ENCODE data around the gene DPEP1. TPM values are rescaled to one million over a fixed set of nuclear protein-coding genes. Genes with fewer than 3 reads are reported as not detected.

Gene DPEP1
- total RNA-seq, 1 donor, result 0.36 TPM

DNA sequence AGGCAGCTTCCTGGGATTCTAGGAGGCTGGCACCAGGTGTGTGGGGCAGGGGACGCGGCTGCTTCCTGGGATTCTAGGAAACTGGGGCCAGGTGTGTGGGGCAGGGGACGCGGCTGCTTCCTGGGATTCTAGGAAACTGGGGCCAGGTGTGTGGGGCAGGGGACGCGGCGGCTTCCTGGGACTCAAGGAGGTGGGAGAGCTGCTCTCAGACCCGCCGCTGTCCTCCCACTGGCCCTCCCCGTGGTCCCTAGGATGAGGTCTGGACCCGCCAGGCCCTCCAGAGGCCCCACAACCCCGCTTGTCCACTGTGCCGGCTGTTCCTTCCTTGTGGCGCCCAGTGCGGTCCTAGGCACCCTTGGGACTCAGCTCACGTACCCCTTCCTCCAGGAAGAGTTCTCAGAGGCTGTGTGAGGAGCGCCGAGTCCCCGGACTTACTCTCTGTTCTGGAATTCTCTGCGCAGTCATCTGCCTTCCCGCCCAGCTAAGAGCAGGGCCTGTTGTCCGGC, 565 bp downstream of the DPEP1 start:
- no peaks in the 10 kb centered on the region for H3K36me3 ChIP-seq (ENCODE audit: insufficient read depth, low read length)
- no peaks in the 10 kb centered on the region for H3K9me3 ChIP-seq (ENCODE audit: low read depth, low read length)
- H3K27me3 ChIP-seq (ENCODE audit: insufficient read depth, low read length), result no peaks in the 10 kb centered on the region
- H3K4me2 ChIP-seq (ENCODE audit: insufficient read depth, low read length), result no peak overlapping the region
- H3K79me2 ChIP-seq (ENCODE audit: insufficient read depth, low read length), result no peaks in the 10 kb centered on the region
- no peaks in the 10 kb centered on the region for H4K20me1 ChIP-seq (ENCODE audit: insufficient read depth, low read length)
- no peaks in the 10 kb centered on the region for H3K4me1 ChIP-seq (ENCODE audit: insufficient read depth, low read length)
- TF ChIP-seq, protein P1, sequence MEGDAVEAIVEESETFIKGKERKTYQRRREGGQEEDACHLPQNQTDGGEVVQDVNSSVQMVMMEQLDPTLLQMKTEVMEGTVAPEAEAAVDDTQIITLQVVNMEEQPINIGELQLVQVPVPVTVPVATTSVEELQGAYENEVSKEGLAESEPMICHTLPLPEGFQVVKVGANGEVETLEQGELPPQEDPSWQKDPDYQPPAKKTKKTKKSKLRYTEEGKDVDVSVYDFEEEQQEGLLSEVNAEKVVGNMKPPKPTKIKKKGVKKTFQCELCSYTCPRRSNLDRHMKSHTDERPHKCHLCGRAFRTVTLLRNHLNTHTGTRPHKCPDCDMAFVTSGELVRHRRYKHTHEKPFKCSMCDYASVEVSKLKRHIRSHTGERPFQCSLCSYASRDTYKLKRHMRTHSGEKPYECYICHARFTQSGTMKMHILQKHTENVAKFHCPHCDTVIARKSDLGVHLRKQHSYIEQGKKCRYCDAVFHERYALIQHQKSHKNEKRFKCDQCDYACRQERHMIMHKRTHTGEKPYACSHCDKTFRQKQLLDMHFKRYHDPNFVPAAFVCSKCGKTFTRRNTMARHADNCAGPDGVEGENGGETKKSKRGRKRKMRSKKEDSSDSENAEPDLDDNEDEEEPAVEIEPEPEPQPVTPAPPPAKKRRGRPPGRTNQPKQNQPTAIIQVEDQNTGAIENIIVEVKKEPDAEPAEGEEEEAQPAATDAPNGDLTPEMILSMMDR (IDR thresholded peaks at IDR 0.05; ENCODE audit: extremely low read depth, low read depth, low read length), result no peak
- no peak overlapping the region for H3K27ac ChIP-seq (ENCODE audit: low read depth, low read length)
- DNase-seq (ENCODE audit: insufficient read length, low spot score, missing footprints), result no peak
- H2AFZ ChIP-seq (ENCODE audit: low read length), result no peak overlapping the region
- H3K4me3 ChIP-seq (ENCODE audit: insufficient read depth, low read length), result no peak overlapping the region

DNA sequence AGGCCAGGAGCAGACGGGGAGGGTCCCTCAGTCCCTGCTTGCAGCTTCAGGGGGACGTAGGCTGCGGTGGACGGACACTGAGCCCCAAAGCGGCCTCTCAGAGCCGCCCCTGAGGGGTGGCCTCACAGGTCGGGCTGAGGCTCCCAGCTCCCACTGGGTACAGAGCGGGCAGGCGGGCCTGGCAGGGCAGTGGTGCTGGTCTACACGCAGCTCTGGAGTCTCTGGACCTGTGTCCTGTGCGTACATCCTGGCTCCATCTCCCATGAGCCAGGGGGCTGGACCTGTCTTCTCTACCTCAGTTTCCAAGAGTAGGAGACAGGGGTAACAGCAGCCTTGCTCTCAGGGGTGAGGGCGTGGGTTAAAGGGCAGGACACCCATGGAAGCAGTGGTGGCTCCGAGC, 1.7 kb downstream of the DPEP1 start:
- Histone ChIP-seq H3K9me3 (ENCODE audit: low read depth, low read length) (no peaks in the 10 kb centered on the region), H3K4me1 (ENCODE audit: insufficient read depth, low read length) (peaks cover 4% of the 10 kb centered on the region), H3K27me3 (ENCODE audit: insufficient read depth, low read length) (no peaks in the 10 kb centered on the region), H3K4me2 (ENCODE audit: insufficient read depth, low read length) (no peak overlapping the region), H3K4me3 (ENCODE audit: insufficient read depth, low read length) (no peak overlapping the region), H3K27ac (ENCODE audit: low read depth, low read length) (no peak overlapping the region), H2AFZ (ENCODE audit: low read length) (no peak overlapping the region), H3K79me2 (ENCODE audit: insufficient read depth, low read length) (no peaks in the 10 kb centered on the region), H3K36me3 (ENCODE audit: insufficient read depth, low read length) (no peaks in the 10 kb centered on the region), H4K20me1 (ENCODE audit: insufficient read depth, low read length) (no peaks in the 10 kb centered on the region)
- DNase-seq (ENCODE audit: insufficient read length, low spot score, missing footprints), result no peak
- TF ChIP-seq, protein P1 (IDR thresholded peaks at IDR 0.05; ENCODE audit: extremely low read depth, low read depth, low read length), result no peak

DNA sequence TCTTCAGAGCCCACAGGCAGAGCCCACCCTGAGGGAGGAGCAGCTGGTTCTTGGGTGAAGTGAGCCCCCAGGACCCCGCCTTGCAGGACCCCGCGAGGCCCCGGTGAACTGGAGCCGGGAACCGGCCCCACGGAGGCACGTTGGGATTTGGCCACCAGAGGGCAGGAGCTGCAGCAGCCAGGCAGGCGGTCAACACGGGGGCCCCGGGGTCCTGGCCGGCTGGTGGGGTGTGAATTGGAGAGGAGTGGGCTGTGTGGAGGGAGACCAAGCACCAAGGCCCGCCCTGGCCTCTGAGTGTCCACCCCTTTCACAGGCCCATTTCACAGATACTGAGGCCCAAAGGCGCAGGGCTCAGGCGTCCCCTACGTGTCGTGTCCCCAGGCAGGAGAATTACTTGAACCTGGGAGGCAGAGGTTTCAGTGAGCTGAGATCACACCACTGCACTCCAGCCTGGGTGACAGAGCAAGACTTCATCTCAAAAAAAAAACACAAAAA, 2.2 kb downstream of the DPEP1 start:
- no peak overlapping the region for H3K4me3 ChIP-seq (ENCODE audit: insufficient read depth, low read length)
- H2AFZ ChIP-seq (ENCODE audit: low read length), result no peak overlapping the region
- H3K79me2 ChIP-seq (ENCODE audit: insufficient read depth, low read length), result no peaks in the 10 kb centered on the region
- peak; percentile 95 for DNase-seq (ENCODE audit: insufficient read length, low spot score, missing footprints)
- H4K20me1 ChIP-seq (ENCODE audit: insufficient read depth, low read length), result no peaks in the 10 kb centered on the region
- peaks cover 5% of the 10 kb centered on the region for H3K4me1 ChIP-seq (ENCODE audit: insufficient read depth, low read length)
- H3K36me3 ChIP-seq (ENCODE audit: insufficient read depth, low read length), result no peaks in the 10 kb centered on the region
- H3K9me3 ChIP-seq (ENCODE audit: low read depth, low read length), result no peaks in the 10 kb centered on the region
- H3K27me3 ChIP-seq (ENCODE audit: insufficient read depth, low read length), result no peaks in the 10 kb centered on the region
- TF ChIP-seq, protein P1 (IDR thresholded peaks at IDR 0.05; ENCODE audit: extremely low read depth, low read depth, low read length), result peak; percentile 69
- no peak overlapping the region for H3K27ac ChIP-seq (ENCODE audit: low read depth, low read length)
- no peak overlapping the region for H3K4me2 ChIP-seq (ENCODE audit: insufficient read depth, low read length)

DNA sequence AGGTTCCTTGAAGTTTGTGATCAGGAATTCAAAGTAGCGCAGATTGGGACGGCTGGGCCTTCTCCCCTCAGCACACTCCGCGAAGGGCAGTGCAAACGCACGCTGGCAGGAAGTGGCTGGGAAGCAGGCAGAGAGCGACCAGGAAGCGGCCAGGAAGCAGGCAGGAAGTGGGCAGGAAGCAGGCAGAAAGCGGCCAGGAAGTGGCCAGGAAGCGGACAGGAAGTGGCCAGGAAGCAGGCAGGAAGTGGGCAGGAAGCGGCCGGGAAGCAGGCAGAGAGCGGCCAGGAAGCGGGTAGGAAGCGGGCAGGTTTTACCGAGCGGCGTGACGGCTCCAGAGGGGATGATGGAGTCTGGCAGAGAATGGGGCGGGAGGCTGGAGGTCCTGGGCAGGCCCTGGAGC, 3.2 kb downstream of the DPEP1 start:
- no peak overlapping the region for H2AFZ ChIP-seq (ENCODE audit: low read length)
- no peaks in the 10 kb centered on the region for H3K79me2 ChIP-seq (ENCODE audit: insufficient read depth, low read length)
- no peak overlapping the region for H3K27ac ChIP-seq (ENCODE audit: low read depth, low read length)
- no peak overlapping the region for H3K4me3 ChIP-seq (ENCODE audit: insufficient read depth, low read length)
- peaks cover 5% of the 10 kb centered on the region for H3K4me1 ChIP-seq (ENCODE audit: insufficient read depth, low read length)
- no peaks in the 10 kb centered on the region for H3K27me3 ChIP-seq (ENCODE audit: insufficient read depth, low read length)
- no peak for DNase-seq (ENCODE audit: insufficient read length, low spot score, missing footprints)
- H3K36me3 ChIP-seq (ENCODE audit: insufficient read depth, low read length), result no peaks in the 10 kb centered on the region
- no peak overlapping the region for H3K4me2 ChIP-seq (ENCODE audit: insufficient read depth, low read length)
- H3K9me3 ChIP-seq (ENCODE audit: low read depth, low read length), result no peaks in the 10 kb centered on the region
- H4K20me1 ChIP-seq (ENCODE audit: insufficient read depth, low read length), result no peaks in the 10 kb centered on the region
- TF ChIP-seq, protein P1 (IDR thresholded peaks at IDR 0.05; ENCODE audit: extremely low read depth, low read depth, low read length), result no peak

Measured in osteoblast (primary cell).